Fibroblast of skin of back (primary cell): Measurements from ENCODE around the gene GRID1.
"Not testable (repeated sequence)": the region's sequence is repeated elsewhere in the genome, so short reads cannot be mapped to it uniquely, and the experiment has no call there.

ENCODE experiments used
- DNase-seq: peaks from one replicate; pipeline ENCODE4 v3.0.0-alpha.2; 2013

Gene GRID1

DNA sequence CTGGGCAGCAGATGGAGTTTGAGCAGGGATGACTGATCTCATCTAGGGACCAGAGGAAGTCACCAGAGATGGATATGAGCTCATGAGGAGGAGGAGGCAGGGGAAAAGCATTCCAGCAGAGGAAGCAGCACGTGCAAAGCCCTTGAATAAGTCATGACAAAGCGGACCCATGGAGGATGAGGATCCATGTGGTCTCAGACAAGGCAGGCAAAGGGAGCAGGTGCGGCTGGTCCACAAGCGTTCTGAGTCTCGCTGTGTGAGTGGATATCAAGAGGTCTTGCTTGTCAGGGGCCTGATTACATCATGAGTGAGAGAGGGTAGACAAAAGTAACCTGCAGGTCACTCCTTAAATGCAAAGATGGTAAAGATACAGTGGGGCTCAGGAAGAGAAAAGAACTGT is 307.6 kb downstream of the GRID1 start:
- no peak for DNase-seq

DNA sequence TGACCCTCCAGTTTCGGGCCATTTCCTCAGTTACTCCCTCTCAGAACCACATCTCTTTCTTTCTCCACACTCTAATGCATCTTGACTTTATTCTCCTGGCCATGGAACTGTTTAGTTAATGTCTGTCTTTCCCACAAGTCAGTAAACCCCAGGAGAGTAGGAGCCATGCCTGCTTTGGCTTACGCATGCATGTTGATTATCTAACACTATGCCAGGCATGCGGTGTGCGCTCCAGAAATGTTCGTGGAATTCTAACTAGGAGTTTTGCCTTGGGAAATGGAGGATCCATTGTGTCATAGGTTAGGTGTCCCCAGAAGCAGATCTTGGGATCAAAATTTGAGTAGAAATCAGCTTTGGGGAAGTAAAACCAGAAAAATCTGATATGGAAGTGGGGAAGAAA is 308.9 kb downstream of the GRID1 start:
- peak; percentile 45 for DNase-seq

DNA sequence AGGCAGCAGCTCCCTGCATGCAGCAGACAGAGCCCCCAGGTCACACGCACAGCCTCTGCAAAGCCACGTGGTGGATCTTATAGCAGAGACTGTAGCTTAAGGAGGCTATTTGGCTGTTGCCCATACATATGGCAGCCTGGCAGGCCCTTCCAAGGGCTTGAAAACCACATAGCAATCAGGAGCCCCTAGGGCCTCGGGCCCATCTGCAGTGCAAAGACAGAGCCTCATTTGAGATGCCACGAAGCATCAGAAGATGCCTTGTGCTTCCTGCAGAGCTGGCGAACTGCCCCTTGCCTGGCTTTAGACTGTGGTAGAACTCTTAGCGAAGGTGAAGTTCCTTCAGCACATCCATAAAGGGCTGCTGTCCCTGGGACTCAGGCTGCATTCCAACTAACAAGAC is 309.9 kb downstream of the GRID1 start:
- no peak for DNase-seq

DNA sequence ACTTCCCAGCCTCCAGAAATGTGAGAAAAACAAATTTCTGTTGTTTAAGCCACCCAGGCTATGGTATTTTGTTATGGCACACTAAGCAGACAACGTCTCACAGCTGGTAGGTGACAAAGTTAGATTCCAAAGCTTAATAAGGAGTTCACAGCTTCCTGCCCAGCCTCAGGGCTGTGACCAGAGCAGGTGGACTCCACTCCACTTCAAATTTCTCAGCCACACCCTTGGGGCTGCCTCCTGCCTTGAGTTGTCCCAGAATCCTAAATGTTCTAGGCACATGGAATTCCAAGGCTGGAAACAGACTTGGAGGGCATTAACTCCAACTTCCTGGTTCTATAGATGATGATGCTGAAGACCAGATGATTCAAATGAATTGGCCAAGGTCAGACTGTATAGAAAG is 310.7 kb downstream of the GRID1 start:
- DNase-seq: no peak

GRCh38 chr10:86053675-86054074 is 312.9 kb downstream of the GRID1 start:
- DNase-seq: no peak

DNA sequence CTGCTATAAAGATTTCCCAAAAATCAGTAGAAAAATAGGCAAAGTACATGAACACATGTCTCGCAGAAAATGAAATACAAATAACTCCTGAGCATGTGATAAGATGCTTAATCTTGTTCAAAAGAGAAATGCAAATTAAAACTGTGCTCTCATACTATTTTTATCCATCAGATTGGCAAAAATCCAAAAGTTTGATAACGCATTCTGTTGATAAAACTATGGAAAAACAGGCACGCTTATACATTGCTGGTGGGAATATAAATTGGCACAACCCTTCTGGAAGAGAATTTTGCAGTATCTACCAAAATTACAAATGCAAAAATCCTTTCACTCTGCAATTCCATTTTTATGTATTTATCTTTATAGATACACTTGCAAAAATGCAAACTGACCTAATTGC is 315.0 kb downstream of the GRID1 start:
- DNase-seq: no peak

- no peak for DNase-seq
Observed at GRCh38 chr10:86049442-86049841, 317.2 kb downstream of the GRID1 start.

- DNase-seq: no peak
Observed at GRCh38 chr10:86048973-86049372, 317.6 kb downstream of the GRID1 start.

DNA sequence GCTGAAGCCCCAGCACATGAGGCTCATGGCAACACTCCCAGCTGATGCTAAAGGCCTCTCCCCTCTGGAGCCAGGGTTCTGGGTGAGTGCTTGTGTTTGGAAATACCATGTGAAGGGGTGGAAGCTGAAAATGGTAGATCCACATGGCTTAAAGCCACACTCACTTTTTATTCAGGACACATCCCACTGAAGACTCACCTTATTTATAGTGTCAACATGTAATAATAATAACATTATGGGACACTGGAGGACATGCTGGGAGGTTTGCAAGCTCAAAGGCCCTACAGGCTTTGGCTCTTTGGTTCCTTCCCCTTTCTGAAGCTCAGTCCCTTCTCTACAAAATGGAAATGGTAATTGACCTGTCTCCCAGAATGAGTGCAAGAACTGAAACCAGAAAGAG is 318.0 kb downstream of the GRID1 start:
- no peak for DNase-seq

DNA sequence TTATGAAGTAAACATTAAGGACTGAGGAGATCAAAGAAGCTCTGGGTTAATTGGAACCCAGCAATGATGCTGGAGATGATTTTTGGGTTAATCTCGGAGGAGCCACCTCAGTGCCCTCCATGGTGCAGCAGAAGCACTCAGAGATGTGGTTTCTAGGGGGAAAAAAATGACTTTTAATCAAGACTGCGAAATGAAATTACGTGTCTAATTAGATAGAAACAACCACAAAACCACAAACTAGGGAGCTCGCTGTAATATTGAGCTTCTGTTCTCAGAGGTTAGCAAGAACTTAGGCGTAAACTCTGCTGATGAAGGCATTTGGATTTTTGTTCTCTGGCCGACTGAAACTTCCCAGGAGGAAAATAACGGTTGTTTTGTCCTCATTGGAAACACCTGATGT is 319.0 kb downstream of the GRID1 start:
- no peak for DNase-seq

DNA sequence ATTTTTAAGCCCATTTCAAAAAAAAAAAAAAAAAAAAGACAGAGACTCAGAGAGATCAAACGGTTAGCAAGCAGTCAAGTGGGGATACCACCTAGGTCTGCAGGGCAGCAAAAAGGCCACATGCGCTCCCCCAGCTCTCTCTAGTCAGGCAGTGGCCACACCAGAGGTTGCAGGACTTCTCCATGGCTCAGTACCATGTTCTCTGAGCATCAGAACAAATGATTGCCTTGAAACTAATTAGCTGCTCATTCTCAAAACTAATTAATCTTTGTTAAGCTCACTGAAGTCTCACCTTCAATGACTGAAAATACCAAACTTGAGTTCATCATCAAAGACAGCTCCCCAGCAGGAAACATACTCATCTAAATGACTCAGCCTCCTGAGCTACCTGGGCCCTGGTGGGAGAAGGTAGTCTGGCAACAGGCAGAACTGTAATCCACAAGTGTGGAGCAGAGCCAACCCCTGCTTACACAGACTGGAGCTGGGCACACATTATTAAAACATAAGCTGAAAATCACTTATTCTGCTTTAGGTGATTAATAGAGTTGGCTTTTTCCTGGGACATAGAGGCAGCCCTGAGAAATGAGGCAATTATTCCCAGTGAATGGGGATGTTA is 319.6 kb downstream of the GRID1 start:
- no peak for DNase-seq

GRCh38 chr10:86045896-86046295 is 320.7 kb downstream of the GRID1 start:
- no peak for DNase-seq

DNA sequence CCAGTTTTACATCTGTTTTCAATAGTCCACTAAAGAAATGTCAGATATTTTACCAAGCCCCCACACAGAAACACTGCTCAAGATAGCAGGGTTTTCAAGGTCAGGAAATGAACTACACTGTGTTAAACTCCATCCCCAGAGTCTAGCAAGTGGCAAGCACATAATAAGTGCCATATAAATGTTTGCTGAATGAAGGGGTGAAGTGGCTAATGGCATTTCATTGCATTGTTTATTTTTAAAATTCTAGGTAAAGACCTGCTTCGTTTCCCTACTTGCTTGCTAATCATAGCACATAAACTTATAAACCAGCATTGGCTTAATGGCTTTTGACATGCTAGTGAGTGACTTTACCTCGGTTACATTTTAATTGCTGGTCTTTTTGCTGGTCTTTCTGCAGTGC is 322.6 kb downstream of the GRID1 start:
- no peak for DNase-seq

DNA sequence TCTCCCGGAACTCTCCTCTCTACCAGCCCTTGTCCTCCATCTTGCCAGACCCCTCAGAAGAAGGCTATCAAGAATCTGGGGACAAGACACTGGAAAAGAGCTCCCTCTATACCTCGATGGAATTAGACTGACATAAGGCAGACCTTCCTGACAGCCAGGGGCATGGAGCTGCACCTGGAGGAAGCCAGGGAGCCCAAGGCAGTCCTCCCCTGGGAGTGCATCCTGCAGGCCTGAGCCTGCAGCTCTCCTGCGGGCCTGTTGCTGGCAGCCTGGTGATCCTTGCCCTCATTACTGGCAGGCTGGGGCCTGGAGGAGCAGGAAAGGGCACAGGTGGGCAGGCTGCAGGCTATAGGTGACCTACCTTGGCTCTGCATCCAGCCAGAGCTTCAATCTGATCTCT is 323.4 kb downstream of the GRID1 start:
- no peak for DNase-seq

DNA sequence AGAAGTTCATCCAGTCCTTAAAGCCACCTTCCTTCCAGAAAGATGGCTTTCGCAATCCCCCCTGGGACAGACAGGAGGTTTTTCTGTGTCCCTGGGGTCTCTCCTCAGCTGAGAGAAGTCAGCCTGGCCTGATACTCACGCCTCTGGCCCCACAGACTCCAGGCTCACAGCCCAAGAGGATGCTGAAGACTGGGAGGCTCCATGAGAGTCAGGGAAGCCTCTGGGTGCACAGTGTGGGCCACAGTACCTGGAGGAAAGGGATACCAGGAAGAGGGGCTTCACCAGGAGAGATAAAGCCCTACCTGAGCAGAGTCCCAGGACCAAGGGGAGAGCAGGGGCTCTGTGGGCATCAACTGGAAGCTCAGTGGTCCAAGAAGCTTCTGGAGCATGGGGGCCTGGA is 324.4 kb downstream of the GRID1 start:
- DNase-seq: no peak

DNA sequence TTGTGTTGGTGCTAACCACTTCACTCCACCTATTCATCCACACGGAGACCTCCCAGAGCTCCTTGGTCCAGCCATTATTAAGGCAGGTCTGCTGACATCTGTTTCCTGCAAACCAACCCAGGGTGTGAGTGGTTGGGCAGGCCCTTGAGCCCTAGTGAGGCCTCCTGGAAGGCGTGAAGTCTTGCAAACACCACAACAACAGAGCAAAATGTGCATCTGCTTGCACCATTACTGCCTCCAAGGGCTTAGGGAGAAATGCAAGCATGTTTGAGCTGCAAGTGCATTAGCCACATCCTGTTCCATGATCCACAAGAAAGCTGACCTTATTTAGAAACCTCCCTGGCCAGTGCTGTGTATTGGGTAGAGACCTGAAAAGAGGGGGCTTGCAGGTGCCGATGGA is 325.5 kb downstream of the GRID1 start:
- DNase-seq: no peak

- DNase-seq: no peak
Observed at GRCh38 chr10:86038371-86038770, 328.2 kb downstream of the GRID1 start.

DNA sequence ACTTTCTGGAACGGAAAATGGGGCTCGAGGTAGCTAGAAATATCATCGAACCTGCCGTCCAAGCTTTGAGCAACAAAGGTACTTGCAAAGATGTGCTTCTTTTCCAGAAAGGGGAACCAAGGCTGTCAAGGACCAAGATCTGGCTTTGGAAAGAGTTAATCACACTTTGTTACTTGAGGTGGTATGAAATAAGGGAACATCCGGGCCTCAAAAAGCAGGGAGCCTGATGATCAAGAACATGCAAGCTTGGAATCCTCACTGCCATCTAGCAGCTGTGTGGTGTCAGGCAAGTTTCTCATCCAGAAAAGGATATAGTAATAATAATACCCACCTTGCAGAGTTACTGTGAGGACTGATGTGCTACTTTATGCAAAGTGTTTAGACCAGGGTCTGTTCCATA is 329.5 kb downstream of the GRID1 start:
- no peak for DNase-seq

GRCh38 chr10:86036544-86036831 is 330.1 kb downstream of the GRID1 start:
- DNase-seq: no peak

DNA sequence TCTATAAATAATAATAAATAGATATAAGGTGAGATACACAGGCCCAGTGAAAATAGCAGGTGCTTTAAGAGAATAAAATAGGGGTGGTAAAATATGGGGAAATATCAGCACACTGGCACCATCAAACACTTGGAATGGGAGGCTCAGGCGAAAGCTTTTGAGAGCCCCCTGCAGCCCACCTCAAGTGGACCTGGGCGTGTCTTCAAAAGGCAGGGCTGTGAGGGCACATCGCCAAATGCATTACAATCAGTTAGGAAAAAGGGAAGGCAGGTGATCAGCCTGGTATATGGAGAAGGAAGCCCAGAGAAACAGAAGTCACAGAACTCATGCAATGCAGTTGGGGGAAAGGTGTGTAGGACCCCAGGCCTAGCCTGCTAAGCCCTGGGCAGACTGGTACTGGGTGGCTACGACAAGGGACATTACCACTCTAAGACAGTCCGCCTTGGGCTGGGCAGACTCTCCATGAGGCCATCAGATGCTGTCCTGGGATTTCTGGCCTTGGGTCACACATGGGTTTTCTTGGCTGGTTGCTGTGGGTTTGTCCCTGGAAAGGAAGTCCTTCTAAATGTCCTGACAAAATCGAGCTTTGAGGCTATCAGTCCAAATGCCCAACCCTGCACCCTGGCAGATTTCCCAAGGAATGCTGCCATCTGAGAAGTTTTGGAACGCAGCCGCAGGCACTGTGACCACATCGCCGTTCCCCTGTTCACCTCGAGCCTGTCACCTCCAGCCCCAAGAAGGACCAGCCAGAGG is 330.6 kb downstream of the GRID1 start:
- DNase-seq: no peak

GRCh38 chr10:86034710-86035109 is 331.9 kb downstream of the GRID1 start:
- no peak for DNase-seq

DNA sequence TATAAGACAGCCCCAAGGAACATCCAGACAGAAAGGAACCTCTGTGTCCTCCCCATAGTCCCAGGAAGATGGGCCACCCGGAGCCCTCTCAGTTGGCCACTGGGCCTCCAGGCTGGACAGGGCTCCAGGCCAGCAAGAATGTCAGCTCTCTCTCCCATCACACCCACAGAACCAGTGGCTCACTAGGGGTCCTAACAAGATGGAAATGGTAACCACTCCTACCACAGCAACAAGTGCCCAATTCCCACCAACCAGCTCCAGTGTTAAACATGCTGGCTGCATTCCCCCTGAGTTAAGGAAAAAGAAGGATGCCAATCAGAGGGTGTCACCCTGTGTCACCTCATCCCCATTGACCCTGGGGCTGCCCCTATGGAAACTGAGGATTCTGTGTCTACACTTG is 333.0 kb downstream of the GRID1 start:
- DNase-seq: no peak

DNA sequence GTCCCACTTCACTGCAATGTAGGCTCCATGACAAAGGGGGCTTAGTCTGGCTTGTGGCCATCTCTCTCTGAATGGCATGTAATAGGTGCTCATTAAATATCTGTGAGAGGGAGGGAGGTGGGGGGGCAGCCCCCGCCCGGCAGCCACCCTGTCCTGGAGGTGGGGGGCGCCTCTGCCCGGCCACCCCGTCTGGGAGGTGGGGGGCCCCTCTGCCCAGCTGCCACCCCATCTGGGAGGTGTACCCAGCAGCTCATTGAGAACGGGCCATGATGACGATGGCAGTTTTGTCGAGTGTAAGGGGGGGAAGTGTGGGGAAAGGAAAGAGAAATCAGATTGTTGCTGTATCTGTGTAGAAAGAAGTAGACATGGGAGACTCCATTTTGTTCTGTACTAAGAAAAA is 334.5 kb downstream of the GRID1 start:
- DNase-seq: not testable (repeated sequence)

DNA sequence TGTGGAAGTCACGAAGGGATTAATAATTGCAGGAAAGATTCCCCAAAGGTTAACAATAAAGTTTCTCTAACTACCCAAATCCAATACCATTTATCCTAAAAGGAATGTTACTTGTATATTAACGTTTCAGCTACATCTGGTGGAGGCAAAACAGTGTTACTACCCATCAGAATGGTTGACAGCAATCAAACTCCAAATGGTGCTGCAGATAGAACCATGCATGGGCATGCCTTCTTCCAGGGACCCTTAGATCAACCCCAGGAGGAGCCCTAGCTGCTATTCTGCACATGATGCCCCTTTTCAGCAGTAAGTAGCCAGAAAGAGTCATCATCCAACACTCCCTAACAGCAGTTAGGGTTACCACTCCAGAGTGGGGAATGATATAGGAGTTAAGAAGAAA is 336.3 kb downstream of the GRID1 start:
- DNase-seq: no peak

GRCh38 chr10:86027346-86027745 is 339.2 kb downstream of the GRID1 start:
- no peak for DNase-seq
